Coronary artery (tissue), 2 donors: ENCODE results near the gene RIPOR2.

ENCODE experiments used
- DNase-seq: peaks from one replicate; pipeline ENCODE4 v3.0.0-alpha.2; 2017; ENCODE audit warnings: low spot score
- H3K27ac ChIP-seq, 2 donors: fragments of 200-600 bp; sonication (generic); one replicate each; pipeline ENCODE4 v1.5.1; 2016 to 2019
- H3K4me3 ChIP-seq: fragments of 200-600 bp; sonication (generic); 2 replicates; pipeline ENCODE4 v1.5.1; 2016; ENCODE audit warnings: mild to moderate bottlenecking, moderate library complexity
- TF ChIP-seq, protein P1 (sequence below): fragments of 200-600 bp; sonication (generic); IDR thresholded peaks from one replicate; pipeline ENCODE4 v1.5.1; 2019; ENCODE audit warnings: antibody characterized with exemption

Gene RIPOR2

DNA sequence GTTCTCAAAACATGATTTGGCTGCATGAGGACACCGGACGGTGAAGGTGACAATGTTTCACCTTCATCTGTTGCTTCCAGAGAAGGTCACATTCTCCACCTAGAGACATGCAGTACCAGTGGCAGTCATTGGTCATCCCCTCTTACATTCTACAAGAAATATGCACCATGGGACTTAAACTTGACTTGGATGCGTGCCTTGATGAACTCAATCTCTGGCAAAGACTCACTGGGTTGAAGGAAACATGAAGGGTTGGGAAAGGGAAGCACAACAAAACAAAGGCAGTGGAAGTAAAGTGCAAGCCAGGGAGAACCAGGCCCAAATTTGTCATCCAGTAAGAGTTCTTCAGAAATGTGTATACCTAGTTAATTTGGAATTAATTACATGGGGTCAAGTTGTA lies 97.7 kb downstream of the RIPOR2 start:
- TF ChIP-seq, protein P1, sequence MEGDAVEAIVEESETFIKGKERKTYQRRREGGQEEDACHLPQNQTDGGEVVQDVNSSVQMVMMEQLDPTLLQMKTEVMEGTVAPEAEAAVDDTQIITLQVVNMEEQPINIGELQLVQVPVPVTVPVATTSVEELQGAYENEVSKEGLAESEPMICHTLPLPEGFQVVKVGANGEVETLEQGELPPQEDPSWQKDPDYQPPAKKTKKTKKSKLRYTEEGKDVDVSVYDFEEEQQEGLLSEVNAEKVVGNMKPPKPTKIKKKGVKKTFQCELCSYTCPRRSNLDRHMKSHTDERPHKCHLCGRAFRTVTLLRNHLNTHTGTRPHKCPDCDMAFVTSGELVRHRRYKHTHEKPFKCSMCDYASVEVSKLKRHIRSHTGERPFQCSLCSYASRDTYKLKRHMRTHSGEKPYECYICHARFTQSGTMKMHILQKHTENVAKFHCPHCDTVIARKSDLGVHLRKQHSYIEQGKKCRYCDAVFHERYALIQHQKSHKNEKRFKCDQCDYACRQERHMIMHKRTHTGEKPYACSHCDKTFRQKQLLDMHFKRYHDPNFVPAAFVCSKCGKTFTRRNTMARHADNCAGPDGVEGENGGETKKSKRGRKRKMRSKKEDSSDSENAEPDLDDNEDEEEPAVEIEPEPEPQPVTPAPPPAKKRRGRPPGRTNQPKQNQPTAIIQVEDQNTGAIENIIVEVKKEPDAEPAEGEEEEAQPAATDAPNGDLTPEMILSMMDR = no peak
- Histone ChIP-seq H3K4me3 (no peak overlapping the region), H3K27ac (peak overlapping the region in 1 of 2 donors; percentile 0)
- no peak for DNase-seq

DNA sequence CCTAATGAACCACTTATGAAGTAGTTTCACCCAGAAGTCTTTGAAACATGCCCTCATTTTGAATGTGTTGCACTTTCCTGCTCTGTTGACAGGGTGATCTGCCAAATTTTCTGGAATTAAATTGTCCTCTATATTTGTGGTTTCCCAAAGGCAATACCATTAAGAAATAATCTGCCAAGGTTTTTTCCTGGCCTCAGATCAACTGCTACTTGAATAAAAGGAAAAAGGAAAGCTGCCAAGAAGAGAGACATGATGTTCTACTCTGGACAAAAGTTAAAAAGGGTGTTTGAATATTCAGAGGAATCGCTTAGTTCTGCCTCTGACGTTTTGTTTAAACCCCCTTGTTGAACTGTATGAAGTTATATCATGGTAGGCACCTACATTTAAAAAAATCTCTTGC lies 99.7 kb downstream of the RIPOR2 start:
- H3K27ac ChIP-seq = peak overlapping the region in 1 of 2 donors; percentile 22
- TF ChIP-seq, protein P1 = no peak
- no peak overlapping the region for H3K4me3 ChIP-seq
- DNase-seq = no peak

DNA sequence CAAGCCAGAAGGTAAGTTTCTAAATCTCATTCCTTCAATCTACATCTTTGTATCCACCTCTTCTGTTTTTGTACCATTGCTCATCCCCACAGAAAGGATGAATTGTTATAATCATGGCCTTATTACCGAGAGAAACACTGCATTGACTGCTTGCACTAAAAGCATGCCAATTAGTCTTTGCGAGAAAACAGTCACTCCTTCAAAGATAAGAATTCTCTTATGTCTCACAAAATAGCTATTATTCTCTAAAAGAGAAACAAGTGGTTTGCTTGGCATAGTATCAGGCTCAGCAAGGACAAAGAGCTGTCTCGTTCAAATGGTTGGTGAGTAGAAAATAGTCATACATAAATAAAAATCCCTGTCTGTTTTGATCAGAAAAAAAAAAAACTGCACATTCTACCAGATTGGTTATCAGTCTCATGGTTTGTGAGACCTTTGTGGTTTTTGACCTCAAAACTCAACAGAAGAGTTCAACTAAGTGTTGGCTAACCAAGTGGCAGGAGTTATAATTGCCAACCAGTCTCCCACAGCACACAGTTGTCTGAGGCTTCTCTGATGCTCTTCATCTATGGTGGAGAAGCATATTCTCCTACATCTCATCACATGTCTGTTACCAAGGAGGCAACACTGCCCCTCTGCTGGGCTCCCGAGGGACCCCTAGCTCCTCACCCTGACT lies 101.9 kb downstream of the RIPOR2 start:
- TF ChIP-seq, protein P1 = no peak
- no peak overlapping the region for H3K27ac ChIP-seq
- no peak overlapping the region for H3K4me3 ChIP-seq
- DNase-seq = no peak

DNA sequence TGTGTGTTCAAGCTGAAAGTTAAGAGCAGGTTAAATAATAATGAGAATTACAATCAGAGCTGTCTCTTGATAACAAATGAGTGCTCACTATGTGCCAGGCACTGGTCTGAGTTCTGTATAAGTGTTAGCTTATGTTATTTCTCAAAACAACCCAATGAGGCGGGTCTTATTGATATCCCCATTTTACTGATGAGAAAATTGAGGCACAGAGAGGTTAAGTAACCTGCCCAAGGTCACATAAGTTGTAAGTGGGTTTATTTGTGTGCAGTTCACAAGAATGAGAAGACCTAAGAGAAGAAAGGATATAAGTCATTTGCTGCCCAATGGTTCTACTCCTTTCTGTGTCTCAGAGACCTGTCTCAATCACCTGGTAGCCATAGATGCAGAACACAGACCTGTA lies 103.0 kb downstream of the RIPOR2 start:
- H3K4me3 ChIP-seq = no peak overlapping the region
- no peak for DNase-seq
- TF ChIP-seq, protein P1 = no peak
- no peak overlapping the region for H3K27ac ChIP-seq

DNA sequence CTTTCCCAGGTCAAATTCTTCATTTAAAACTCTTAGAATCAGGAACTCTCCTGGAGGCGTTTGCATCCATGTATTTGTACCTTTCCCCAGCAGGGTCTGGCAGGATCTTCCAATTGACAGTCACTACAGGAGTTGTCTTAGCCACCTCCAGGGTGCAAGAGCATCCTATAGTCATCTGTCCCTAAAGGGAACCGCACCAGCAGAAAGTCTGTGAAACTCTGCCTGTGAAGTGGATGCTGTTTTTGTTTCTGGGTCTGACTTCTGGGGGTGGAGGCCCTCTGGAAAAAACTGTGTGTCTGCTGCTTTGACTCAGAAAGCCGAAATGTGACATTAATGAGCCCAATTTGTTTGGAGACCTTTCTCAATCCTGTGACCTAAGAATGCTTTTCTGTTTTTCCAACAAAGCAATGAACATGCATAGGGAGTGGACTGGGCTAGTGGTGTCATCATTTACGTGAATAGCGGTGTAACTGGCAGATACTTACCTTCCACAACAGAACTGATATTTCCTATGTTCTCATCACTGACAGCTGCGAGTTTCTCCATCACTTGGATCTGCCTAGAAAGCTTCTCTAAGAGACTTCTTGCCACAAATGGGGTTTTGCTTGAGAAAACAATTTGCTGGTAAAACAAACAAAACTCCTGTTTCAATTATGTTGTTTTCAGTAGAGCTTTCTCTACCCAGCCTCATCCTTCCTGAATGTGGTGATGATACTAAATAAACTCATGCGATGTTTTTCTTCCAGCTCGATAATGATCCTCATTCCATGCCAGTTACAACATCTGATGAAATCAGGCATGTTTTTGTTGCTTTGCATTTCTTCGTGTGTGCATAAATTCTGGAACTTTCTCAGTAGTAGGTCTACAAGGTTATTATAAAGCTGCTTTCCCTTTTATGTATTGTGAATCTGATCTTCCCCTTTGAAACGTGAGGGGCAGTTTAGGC lies 103.7 kb downstream of the RIPOR2 start:
- H3K4me3 ChIP-seq = no peak overlapping the region
- DNase-seq = no peak
- H3K27ac ChIP-seq = no peak overlapping the region
- TF ChIP-seq, protein P1 = no peak

DNA sequence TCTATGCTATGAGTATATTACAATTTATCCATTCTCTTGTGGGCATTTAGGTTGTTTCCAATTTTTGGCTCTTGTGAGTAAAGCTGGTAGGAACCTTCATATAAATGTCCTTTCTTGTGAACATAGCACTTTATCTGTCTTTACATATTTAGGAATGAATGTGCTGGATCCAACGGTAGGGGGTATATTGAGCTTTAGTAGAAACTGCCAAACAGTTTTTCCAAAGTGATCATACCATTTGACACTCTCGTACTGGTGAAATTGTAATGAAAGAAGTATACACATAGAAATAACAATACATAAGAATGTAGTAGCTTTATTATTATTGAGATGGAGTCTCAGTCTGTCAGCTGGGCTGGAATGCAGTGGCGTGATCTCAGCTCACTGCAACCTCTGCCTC lies 106.1 kb downstream of the RIPOR2 start:
- Histone ChIP-seq H3K27ac (no peak overlapping the region), H3K4me3 (no peak overlapping the region)
- no peak for DNase-seq
- TF ChIP-seq, protein P1 = no peak

DNA sequence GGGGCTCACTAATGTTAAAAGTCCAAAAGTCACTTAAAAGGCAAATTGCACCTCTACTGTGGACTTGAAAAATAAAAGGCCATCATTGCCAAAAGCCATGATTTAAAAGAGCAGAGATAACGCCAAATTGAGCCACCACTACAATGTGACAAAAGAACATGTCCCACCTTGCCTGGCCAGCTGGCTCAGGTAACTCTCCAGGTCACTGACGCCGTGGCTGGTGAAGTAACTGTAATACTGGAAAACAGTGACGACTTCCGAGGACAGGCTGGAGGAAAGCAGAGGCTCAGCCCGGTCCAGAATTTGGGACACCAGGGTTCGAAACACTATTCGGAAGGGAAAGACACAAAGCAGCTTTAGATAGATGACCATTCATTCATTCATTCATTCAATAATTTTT lies 107.8 kb downstream of the RIPOR2 start:
- H3K4me3 ChIP-seq = no peak overlapping the region
- no peak overlapping the region for H3K27ac ChIP-seq
- TF ChIP-seq, protein P1 = no peak
- no peak for DNase-seq
